ENCODE data around the gene BMI1. TPM values are rescaled to one million over a fixed set of nuclear protein-coding genes. Genes with fewer than 3 reads are reported as not detected.

The BMI1 gene
- total and polyA plus RNA-seq, 2 experiments from 2014 or later = 2.3 to 10.7 TPM

DNA sequence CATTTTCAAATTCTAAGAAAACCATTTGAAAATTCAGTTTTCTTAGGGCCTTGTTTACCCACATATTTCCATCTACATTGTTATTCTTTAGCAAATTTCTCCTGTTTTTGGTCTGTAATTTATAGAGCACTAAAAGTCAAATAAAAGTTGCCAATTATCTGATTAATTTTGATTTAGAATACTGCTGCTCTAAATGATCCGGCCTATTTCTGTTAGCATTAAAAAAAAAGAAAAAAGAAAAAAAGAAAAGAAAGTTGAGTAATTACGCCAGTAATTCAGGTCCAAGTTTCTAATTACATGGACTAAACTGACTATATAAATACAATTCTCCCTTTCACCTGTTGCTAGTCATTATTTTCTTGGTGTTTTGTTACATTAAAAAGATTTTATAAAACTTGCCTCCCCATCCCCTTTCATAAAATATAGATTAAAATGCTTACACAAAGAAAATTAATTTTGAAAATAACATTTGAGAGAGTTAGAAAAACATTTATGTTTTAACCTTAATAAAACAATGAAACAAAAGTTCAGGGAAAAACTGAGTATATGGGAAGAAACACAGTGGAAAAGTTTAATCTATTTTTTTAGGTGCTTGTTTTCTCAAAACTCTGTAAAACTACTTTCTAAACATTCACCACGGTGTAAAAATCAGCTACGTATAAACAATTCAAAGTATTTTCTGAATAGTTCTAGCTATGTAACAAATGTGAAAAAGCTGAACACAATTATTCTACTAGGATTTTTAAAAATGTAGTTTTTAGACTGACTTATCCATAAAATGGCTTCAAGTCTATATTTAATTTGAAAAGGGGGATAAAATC is 11.5 kb upstream of the BMI1 start:
- Histone ChIP-seq H3K4me1 (ENCODE audit: insufficient read depth) (no peaks in the 10 kb centered on the region), H4K20me1 (replicated peaks; ENCODE audit: insufficient read depth) (no peaks in the 10 kb centered on the region), H3K9me2 (ENCODE audit: insufficient read depth) (no peaks in the 10 kb centered on the region), H3K27me3 (ENCODE audit: insufficient read depth) (peaks cover 34% of the 10 kb centered on the region), H3F3A (replicated peaks; ENCODE audit: low read depth) (no peaks in the 10 kb centered on the region), H3K36me3 (ENCODE audit: insufficient read depth) (no peaks in the 10 kb centered on the region), H2AFZ (no peak overlapping the region), H3K27ac (ENCODE audit: low read depth) (no peak overlapping the region), H3K4me2 (no peak overlapping the region), H3K79me2 (replicated peaks; ENCODE audit: insufficient read depth) (no peaks in the 10 kb centered on the region), H3K4me3 (no peak overlapping the region)
- Mint-ChIP-seq H3K27ac (no peak overlapping the region), H3K9me3 (no peaks in the 10 kb centered on the region), H3K27me3 (ENCODE audit: insufficient read depth, low read depth, poor library complexity) (peaks cover 6% of the 10 kb centered on the region), H3K4me1 (no peaks in the 10 kb centered on the region), H3K4me3 (no peak overlapping the region), H3K36me3 (ENCODE audit: low read depth) (no peaks in the 10 kb centered on the region)
- no peak for ATAC-seq
- TF ChIP-seq JUNB (IDR thresholded peaks at IDR 0.05; ENCODE audit: unreplicated experiment) (no peak), EZH2 (IDR thresholded peaks at IDR 0.05; ENCODE audit: low read depth, unreplicated experiment) (no peak), EZH2phosphoT487 (IDR thresholded peaks at IDR 0.05; ENCODE audit: unreplicated experiment) (no peak), ZNF114 (CRISPR knock-in tag; IDR thresholded peaks at IDR 0.05) (no peak), STAT1 (IDR thresholded peaks at IDR 0.05; ENCODE audit: unreplicated experiment) (no peak), ZNF331 (CRISPR knock-in tag; IDR thresholded peaks at IDR 0.05; ENCODE audit: low read depth) (no peak), NANOG (IDR thresholded peaks at IDR 0.05; ENCODE audit: borderline replicate concordance) (no peak), POLR2AphosphoS5 (IDR thresholded peaks at IDR 0.05; ENCODE audit: low read depth) (no peak), CREB1 (CRISPR knock-in tag; IDR thresholded peaks at IDR 0.05; ENCODE audit: low read depth) (no peak)
- TF ChIP-seq, protein P1, sequence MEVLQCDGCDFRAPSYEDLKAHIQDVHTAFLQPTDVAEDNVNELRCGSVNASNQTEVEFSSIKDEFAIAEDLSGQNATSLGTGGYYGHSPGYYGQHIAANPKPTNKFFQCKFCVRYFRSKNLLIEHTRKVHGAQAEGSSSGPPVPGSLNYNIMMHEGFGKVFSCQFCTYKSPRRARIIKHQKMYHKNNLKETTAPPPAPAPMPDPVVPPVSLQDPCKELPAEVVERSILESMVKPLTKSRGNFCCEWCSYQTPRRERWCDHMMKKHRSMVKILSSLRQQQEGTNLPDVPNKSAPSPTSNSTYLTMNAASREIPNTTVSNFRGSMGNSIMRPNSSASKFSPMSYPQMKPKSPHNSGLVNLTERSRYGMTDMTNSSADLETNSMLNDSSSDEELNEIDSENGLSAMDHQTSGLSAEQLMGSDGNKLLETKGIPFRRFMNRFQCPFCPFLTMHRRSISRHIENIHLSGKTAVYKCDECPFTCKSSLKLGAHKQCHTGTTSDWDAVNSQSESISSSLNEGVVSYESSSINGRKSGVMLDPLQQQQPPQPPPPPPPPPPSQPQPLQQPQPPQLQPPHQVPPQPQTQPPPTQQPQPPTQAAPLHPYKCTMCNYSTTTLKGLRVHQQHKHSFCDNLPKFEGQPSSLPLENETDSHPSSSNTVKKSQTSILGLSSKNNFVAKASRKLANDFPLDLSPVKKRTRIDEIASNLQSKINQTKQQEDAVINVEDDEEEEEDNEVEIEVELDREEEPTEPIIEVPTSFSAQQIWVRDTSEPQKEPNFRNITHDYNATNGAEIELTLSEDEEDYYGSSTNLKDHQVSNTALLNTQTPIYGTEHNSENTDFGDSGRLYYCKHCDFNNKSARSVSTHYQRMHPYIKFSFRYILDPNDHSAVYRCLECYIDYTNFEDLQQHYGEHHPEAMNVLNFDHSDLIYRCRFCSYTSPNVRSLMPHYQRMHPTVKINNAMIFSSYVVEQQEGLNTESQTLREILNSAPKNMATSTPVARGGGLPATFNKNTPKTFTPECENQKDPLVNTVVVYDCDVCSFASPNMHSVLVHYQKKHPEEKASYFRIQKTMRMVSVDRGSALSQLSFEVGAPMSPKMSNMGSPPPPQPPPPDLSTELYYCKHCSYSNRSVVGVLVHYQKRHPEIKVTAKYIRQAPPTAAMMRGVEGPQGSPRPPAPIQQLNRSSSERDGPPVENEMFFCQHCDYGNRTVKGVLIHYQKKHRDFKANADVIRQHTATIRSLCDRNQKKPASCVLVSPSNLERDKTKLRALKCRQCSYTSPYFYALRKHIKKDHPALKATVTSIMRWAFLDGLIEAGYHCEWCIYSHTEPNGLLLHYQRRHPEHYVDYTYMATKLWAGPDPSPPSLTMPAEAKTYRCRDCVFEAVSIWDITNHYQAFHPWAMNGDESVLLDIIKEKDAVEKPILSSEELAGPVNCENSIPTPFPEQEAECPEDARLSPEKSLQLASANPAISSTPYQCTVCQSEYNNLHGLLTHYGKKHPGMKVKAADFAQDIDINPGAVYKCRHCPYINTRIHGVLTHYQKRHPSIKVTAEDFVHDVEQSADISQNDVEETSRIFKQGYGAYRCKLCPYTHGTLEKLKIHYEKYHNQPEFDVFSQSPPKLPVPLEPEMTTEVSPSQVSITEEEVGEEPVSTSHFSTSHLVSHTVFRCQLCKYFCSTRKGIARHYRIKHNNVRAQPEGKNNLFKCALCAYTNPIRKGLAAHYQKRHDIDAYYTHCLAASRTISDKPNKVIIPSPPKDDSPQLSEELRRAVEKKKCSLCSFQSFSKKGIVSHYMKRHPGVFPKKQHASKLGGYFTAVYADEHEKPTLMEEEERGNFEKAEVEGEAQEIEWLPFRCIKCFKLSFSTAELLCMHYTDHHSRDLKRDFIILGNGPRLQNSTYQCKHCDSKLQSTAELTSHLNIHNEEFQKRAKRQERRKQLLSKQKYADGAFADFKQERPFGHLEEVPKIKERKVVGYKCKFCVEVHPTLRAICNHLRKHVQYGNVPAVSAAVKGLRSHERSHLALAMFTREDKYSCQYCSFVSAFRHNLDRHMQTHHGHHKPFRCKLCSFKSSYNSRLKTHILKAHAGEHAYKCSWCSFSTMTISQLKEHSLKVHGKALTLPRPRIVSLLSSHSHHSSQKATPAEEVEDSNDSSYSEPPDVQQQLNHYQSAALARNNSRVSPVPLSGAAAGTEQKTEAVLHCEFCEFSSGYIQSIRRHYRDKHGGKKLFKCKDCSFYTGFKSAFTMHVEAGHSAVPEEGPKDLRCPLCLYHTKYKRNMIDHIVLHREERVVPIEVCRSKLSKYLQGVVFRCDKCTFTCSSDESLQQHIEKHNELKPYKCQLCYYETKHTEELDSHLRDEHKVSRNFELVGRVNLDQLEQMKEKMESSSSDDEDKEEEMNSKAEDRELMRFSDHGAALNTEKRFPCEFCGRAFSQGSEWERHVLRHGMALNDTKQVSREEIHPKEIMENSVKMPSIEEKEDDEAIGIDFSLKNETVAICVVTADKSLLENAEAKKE (CRISPR knock-in tag; IDR thresholded peaks at IDR 0.05) = no peak
- TF ChIP-seq, protein P2, sequence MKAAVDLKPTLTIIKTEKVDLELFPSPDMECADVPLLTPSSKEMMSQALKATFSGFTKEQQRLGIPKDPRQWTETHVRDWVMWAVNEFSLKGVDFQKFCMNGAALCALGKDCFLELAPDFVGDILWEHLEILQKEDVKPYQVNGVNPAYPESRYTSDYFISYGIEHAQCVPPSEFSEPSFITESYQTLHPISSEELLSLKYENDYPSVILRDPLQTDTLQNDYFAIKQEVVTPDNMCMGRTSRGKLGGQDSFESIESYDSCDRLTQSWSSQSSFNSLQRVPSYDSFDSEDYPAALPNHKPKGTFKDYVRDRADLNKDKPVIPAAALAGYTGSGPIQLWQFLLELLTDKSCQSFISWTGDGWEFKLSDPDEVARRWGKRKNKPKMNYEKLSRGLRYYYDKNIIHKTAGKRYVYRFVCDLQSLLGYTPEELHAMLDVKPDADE (IDR thresholded peaks at IDR 0.05) = no peak
- TF ChIP-seq, protein P3, sequence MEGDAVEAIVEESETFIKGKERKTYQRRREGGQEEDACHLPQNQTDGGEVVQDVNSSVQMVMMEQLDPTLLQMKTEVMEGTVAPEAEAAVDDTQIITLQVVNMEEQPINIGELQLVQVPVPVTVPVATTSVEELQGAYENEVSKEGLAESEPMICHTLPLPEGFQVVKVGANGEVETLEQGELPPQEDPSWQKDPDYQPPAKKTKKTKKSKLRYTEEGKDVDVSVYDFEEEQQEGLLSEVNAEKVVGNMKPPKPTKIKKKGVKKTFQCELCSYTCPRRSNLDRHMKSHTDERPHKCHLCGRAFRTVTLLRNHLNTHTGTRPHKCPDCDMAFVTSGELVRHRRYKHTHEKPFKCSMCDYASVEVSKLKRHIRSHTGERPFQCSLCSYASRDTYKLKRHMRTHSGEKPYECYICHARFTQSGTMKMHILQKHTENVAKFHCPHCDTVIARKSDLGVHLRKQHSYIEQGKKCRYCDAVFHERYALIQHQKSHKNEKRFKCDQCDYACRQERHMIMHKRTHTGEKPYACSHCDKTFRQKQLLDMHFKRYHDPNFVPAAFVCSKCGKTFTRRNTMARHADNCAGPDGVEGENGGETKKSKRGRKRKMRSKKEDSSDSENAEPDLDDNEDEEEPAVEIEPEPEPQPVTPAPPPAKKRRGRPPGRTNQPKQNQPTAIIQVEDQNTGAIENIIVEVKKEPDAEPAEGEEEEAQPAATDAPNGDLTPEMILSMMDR (conservative IDR thresholded peaks at IDR 0.05; ENCODE audit: low read depth in 2 of 2) = no peak
- TF ChIP-seq, protein P4, sequence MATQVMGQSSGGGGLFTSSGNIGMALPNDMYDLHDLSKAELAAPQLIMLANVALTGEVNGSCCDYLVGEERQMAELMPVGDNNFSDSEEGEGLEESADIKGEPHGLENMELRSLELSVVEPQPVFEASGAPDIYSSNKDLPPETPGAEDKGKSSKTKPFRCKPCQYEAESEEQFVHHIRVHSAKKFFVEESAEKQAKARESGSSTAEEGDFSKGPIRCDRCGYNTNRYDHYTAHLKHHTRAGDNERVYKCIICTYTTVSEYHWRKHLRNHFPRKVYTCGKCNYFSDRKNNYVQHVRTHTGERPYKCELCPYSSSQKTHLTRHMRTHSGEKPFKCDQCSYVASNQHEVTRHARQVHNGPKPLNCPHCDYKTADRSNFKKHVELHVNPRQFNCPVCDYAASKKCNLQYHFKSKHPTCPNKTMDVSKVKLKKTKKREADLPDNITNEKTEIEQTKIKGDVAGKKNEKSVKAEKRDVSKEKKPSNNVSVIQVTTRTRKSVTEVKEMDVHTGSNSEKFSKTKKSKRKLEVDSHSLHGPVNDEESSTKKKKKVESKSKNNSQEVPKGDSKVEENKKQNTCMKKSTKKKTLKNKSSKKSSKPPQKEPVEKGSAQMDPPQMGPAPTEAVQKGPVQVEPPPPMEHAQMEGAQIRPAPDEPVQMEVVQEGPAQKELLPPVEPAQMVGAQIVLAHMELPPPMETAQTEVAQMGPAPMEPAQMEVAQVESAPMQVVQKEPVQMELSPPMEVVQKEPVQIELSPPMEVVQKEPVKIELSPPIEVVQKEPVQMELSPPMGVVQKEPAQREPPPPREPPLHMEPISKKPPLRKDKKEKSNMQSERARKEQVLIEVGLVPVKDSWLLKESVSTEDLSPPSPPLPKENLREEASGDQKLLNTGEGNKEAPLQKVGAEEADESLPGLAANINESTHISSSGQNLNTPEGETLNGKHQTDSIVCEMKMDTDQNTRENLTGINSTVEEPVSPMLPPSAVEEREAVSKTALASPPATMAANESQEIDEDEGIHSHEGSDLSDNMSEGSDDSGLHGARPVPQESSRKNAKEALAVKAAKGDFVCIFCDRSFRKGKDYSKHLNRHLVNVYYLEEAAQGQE (IDR thresholded peaks at IDR 0.05; ENCODE audit: unreplicated experiment) = no peak
- no peak for DNase-seq (ENCODE audit: low spot score)
